Lower lobe of right lung (tissue), 2 donors: ENCODE measurements around the gene UVSSA. TPM values are rescaled to one million over a fixed set of nuclear protein-coding genes. Genes with fewer than 3 reads are reported as not detected.

Experiments
- ATAC-seq, 2 donors: fragments of 200-7000 bp; cut with Tn5 transposase; one replicate each; pipeline ENCODE4 v1.9.1; 2020 to 2022; ENCODE audit warnings: mild to moderate bottlenecking in 2 of 2, moderate library complexity in 2 of 2
- DNase-seq: peaks from one replicate; pipeline ENCODE4 v3.0.0-alpha.2; 2020
- H3K27ac ChIP-seq: fragments of 200-600 bp; one replicate; pipeline ENCODE4 v1.8.0; 2022
- H3K27me3 ChIP-seq: fragments of 200-600 bp; one replicate; pipeline ENCODE4 v1.8.0; 2022; ENCODE audit warnings: low read depth
- H3K36me3 ChIP-seq: fragments of 200-600 bp; one replicate; pipeline ENCODE4 v1.8.0; 2022; ENCODE audit warnings: mild to moderate bottlenecking
- H3K4me1 ChIP-seq: fragments of 200-600 bp; one replicate; pipeline ENCODE4 v1.8.0; 2022
- H3K4me3 ChIP-seq: fragments of 200-600 bp; one replicate; pipeline ENCODE4 v1.8.0; 2022; ENCODE audit warnings: mild to moderate bottlenecking
- H3K9me3 ChIP-seq: fragments of 200-600 bp; one replicate; pipeline ENCODE4 v1.8.0; 2022
- intact Hi-C: fragments of 100-400 bp; cut with DNase I; formaldehyde crosslinking; loops from one replicate; pipeline ENCODE4 v1.11.0; 2022
- total RNA-seq: library from RNA; stranded (reverse); fragmentation: NEBNext Ultra II Directional; extraction: Animal tissue kit (Norgen Biotek cat#: 25700); gene quantifications from one replicate; pipeline ENCODE4 v1.2.1, GENCODE V29; 2021
- TF ChIP-seq, protein P1 (sequence below): fragments of 200-600 bp; IDR thresholded peaks from one replicate; pipeline ENCODE4 v1.8.0; 2022; ENCODE audit warnings: antibody characterized with exemption, mild to moderate bottlenecking
- donor health status: DM: no; HTN: yes; CAD: no; lungs with severe emphysema.

Gene UVSSA
- total RNA-seq, 1 donor from 2014 or later, result 27.9 TPM

DNA sequence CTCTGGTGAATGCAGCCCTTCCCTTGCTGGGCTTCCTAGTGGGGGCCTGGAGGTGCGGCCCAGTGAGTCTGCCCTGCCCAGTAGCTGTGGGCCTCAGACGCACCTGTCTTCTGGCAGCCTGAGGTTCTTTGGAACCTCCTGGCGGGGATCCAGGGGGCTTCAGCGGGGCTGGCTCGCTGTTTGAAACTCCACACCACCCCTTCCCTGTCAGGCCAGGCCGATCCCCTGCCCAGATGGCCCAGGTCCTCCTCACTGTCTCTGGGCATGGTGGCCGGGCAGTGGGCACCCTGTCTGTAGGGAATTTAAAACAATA lies 69.9 kb downstream of the UVSSA start:
- intact Hi-C loops, result no loop called here
- TF ChIP-seq, protein P1, sequence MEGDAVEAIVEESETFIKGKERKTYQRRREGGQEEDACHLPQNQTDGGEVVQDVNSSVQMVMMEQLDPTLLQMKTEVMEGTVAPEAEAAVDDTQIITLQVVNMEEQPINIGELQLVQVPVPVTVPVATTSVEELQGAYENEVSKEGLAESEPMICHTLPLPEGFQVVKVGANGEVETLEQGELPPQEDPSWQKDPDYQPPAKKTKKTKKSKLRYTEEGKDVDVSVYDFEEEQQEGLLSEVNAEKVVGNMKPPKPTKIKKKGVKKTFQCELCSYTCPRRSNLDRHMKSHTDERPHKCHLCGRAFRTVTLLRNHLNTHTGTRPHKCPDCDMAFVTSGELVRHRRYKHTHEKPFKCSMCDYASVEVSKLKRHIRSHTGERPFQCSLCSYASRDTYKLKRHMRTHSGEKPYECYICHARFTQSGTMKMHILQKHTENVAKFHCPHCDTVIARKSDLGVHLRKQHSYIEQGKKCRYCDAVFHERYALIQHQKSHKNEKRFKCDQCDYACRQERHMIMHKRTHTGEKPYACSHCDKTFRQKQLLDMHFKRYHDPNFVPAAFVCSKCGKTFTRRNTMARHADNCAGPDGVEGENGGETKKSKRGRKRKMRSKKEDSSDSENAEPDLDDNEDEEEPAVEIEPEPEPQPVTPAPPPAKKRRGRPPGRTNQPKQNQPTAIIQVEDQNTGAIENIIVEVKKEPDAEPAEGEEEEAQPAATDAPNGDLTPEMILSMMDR, result no peak
- DNase-seq, result peak; percentile 28
- no peak overlapping the region for H3K4me3 ChIP-seq
- H3K27me3 ChIP-seq, result peaks cover 58% of the 10 kb centered on the region
- ATAC-seq, result no peak
- H3K4me1 ChIP-seq, result no peaks in the 10 kb centered on the region
- no peaks in the 10 kb centered on the region for H3K9me3 ChIP-seq
- H3K36me3 ChIP-seq, result no peaks in the 10 kb centered on the region
- H3K27ac ChIP-seq, result no peak overlapping the region

DNA sequence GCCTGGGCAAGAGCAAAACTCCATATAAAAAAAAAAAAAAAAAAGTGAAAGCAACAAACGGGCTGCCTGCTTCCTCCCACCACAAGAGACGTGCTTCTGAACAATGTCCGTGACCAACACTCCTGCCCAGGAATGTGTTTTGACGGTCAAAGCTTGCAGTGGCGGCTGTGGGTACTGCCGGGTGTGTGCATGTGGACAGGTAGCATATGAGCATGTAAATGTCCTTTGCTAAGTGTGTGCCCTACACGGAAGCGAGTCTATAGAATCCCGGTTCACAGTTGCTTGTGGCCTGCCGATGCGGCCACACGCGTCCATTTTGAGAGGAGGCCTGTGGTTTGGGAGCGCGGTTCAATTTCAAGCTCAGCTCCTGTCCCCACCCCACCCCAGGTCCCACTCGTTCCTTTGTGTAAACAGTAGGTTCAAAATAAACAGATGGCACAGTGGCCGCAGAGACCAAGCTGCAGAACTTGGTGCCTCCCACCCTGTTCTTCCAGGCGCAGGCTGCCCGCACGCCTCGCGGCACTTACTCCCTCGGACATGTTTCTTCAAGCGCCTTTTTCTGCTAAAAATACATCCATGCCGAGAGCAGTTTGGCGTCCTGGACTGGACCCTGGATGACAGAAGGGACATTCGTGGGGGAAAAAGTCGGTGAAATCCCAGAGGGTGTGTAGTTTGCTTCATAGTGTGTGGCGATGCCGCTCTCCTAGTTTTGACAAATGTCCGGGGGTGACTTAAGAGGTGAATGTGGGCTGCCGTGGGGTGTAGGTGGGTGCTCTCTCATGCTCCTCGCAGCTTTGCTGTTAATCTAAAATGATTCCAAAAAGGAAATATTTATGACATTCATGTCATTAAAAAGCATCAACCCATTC lies 70.7 kb downstream of the UVSSA start:
- TF ChIP-seq, protein P1, result no peak
- intact Hi-C loops, result no loop called here
- peaks cover 50% of the 10 kb centered on the region for H3K27me3 ChIP-seq
- DNase-seq, result peak; percentile 20
- no peaks in the 10 kb centered on the region for H3K36me3 ChIP-seq
- no peaks in the 10 kb centered on the region for H3K9me3 ChIP-seq
- H3K4me3 ChIP-seq, result no peak overlapping the region
- H3K27ac ChIP-seq, result no peak overlapping the region
- no peak for ATAC-seq
- H3K4me1 ChIP-seq, result no peaks in the 10 kb centered on the region

- peak; percentile 26 for DNase-seq
Measured at GRCh38 chr4:1418494-1419285, 71.7 kb downstream of the UVSSA start.

DNA sequence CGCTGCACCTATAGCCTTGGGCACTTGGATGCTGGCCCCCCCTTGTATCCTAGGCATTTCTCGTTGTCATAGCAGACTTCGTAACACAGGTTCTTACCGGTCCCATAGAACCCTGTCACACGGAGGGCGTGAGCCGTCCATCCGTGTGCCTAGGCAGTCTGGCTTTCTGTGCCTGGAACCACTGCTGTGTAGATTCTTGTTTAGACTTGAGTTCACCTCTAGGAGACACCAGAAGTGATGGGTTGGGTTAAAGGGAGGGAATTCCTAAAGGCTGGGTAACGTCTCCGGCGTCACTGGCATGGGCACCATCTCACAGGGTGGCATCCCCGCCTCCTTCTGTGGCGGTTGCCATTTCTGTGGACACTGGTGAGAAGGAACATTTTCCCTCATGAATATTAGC lies 72.7 kb downstream of the UVSSA start:
- Histone ChIP-seq H3K9me3 (no peaks in the 10 kb centered on the region), H3K27me3 (peaks cover 37% of the 10 kb centered on the region), H3K36me3 (no peaks in the 10 kb centered on the region), H3K4me3 (no peak overlapping the region), H3K27ac (no peak overlapping the region), H3K4me1 (no peaks in the 10 kb centered on the region)
- no peak for ATAC-seq
- TF ChIP-seq, protein P1, result no peak
- intact Hi-C loops, result no loop called here
- DNase-seq, result peak; percentile 5

More at GRCh38 chr4:1418494-1419285, 71.7 kb downstream of the UVSSA start:
- H3K4me3 ChIP-seq, result no peak overlapping the region
- H3K27ac ChIP-seq, result no peak overlapping the region
- H3K27me3 ChIP-seq, result peaks cover 44% of the 10 kb centered on the region
- no peaks in the 10 kb centered on the region for H3K36me3 ChIP-seq
- TF ChIP-seq, protein P1, result no peak
- ATAC-seq, result no peak
- intact Hi-C loops, result no loop called here
- no peaks in the 10 kb centered on the region for H3K9me3 ChIP-seq
- H3K4me1 ChIP-seq, result no peaks in the 10 kb centered on the region

DNA sequence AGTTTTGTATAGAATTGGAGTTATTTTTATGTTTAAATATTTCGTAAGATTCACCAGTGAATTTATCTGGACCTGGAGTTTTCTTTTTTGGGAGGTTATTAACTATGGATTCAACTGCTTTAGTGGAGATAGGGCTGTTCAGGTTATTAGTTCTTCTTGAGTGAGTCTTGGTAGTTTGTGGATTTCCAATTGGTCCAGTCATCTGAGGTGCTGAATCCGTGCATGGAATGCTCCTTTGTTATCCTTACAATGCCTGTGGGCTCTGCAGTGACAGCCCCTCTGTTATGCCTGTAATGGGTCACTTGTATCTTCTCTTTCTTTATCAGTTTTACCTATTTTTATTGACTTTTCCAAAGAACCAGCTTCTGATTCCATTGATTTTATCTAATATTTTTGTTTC lies 74.6 kb downstream of the UVSSA start:
- H3K4me1 ChIP-seq, result no peaks in the 10 kb centered on the region
- H3K9me3 ChIP-seq, result no peaks in the 10 kb centered on the region
- TF ChIP-seq, protein P1, result no peak
- H3K36me3 ChIP-seq, result no peaks in the 10 kb centered on the region
- ATAC-seq, result no peak
- intact Hi-C loops, result no loop called here
- H3K27me3 ChIP-seq, result peaks cover 27% of the 10 kb centered on the region
- H3K27ac ChIP-seq, result no peak overlapping the region
- no peak for DNase-seq
- H3K4me3 ChIP-seq, result no peak overlapping the region
